Cardiac septum (tissue), 1 donor: ENCODE data around the gene PSMA2. TPM values are rescaled to one million over a fixed set of nuclear protein-coding genes. Genes with fewer than 3 reads are reported as not detected.

ENCODE experiments used
- DNase-seq: peaks from one replicate; pipeline ENCODE4 v3.0.0-alpha.2; 2020; ENCODE audit warnings: low spot score
- intact Hi-C: fragments of 100-400 bp; cut with DNase I; formaldehyde crosslinking; loops from one replicate; pipeline ENCODE4 v1.14.0; 2022
- total RNA-seq: library from RNA; stranded (reverse); fragmentation: NEBNext Ultra II Directional; extraction: Animal tissue kit (Norgen Biotek cat#: 25700); gene quantifications from one replicate; pipeline ENCODE4 v1.2.1, GENCODE V29; 2021
- donor health status: DM: no; HTN: no; CAD: no.

The PSMA2 gene
- total RNA-seq, 1 donor from 2014 or later, result 64.8 TPM

GRCh38 chr7:42945821-42946626 is 14.1 kb upstream of the PSMA2 start:
- no peak for DNase-seq
- intact Hi-C loops, result loop anchor here (10.0 kb wide), 2 partner anchors 169 to 779 kb away; partner anchors contain the start of genes COA1 and HECW1

DNA sequence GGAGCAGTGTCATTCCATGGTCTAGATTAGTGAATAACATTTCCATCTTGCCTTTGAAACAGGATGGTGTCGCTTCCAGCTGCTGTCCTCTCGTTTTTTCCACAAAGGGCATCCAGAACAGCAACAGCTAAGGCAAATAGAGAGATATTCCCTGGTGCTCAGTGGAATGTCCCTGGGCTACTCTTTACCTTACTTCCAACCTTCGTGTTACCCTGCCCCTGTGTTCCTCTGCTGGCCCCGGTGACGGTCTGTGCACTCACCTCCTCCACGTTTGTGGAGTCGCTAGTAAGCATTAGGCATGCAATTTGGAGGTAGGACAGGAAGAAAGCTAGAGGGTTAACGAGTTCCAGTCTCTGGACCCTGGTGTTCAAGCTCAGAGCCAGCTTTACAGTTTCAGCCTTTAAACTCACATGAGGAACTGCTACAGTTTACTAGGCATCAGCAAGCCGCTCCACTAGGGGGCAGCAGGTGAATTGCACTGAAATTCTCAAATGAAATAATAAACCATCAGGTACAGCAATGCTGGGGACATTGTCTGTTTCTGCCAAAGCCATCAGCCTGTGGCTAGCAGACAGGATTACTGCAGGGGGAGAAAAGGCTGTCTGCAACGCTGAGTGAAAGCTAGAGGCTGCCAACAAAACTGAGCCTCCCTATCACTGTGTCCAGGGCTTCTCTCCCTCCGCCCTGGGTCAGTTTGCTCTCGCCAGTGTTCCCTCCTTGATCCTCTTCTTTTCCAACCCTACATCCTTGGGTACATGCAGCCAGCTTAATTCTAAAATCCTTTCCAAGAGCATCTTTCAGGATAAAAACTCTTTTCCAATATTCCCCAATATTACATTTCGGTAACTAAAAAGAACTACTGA is 9.2 kb upstream of the PSMA2 start:
- intact Hi-C loops, result loop anchor here (1.0 to 10.0 kb wide), 4 partner anchors 174 to 784 kb away; partner anchors contain the start of genes COA1 and HECW1
- no peak for DNase-seq

GRCh38 chr7:42939457-42940240 is 7.7 kb upstream of the PSMA2 start:
- intact Hi-C loops, result loop anchor here (5.0 to 10.0 kb wide), 3 partner anchors 175 to 785 kb away; partner anchors contain the start of genes COA1 and HECW1
- no peak for DNase-seq

DNA sequence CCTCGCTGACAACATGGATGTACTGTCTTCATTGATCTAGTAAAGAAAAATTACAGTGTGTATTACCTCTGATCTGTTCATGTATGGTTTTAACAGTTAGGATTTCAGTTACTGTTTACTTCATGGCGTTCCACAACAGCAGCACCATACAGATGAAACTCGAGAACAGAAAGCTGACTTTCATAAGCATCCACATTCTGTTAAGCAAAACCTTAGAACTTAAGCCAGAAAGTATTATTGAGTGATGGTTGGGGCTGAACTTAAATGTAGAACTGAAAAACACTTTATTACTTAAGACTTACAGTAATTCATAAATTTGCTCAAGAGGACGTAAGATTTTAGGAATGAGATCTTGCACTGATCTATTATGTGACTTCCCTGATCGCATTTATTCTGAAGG is 3.9 kb upstream of the PSMA2 start:
- DNase-seq, result no peak
- intact Hi-C loops, result no loop called here

GRCh38 chr7:42934291-42934690 is 2.3 kb upstream of the PSMA2 start:
- intact Hi-C loops, result loop anchor here (5.0 kb wide), 1 partner anchor 38 kb away; no protein-coding TSS in a partner anchor

DNA sequence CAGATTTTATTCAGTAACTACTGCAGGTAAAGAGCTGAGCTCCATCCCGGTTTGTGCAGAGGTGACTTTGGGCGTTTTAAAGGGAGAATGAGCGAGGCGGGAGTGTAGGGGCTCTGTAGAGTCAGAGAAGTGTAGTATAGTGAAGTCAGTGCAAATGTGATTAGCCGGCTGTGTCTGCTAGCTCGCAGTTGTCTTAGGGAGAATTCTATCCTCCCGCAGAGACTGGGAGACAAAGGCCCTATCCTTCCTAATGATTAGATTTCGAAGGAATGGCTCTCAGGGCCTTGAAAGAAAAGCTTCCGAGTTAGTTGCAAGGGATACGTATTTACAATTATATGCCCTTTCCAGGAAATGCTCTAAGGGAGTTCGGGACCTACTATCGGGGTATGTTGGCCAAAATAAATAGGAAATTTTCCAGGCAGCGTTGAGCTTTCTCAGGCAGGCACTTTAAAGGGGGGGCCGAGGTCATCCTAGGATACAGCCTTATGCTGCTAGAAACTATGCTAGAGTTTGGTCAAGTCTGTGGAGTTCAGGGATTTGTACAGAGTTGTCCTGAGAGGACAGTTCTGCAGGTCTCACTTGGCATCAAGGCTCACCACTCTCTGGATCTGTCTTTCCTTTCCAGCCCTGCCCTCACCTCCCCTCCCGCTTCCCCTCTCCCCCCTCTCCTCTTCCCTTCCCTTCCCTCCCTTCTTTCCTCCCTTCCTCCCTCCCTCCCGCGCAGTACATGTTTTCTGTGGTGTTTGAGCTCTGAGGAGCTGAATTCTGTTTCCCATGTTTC is 1.0 kb upstream of the PSMA2 start:
- intact Hi-C loops, result loop anchor here (2.0 to 5.0 kb wide), 2 partner anchors 20 to 39 kb away; partner anchors contain the start of gene C7orf25
- no peak for DNase-seq

More at GRCh38 chr7:42934291-42934690, 2.3 kb upstream of the PSMA2 start:
- DNase-seq, result no peak

DNA sequence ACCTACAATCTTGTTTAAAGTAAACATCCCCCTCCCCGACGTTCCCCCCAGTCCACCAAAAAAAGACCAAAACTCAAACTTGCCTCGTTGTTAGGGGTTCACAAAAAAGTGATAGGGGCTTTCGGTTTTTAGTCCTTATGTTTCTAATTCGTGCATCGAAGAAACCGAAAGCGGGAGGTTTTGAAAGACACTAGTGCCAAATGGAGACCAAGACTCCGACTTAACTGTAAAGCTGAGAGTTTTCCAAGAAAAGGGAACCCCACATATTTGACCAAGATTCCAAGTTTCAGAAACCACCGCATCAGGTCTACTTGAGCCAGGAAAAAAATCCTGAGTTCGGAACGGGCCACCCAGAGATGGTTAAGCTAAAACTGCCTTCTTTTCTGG is 534 bp downstream of the PSMA2 start:
- intact Hi-C loops, result loop anchor here (5.0 kb wide), 1 partner anchor 41 kb away; no protein-coding TSS in a partner anchor
- DNase-seq, result no peak

DNA sequence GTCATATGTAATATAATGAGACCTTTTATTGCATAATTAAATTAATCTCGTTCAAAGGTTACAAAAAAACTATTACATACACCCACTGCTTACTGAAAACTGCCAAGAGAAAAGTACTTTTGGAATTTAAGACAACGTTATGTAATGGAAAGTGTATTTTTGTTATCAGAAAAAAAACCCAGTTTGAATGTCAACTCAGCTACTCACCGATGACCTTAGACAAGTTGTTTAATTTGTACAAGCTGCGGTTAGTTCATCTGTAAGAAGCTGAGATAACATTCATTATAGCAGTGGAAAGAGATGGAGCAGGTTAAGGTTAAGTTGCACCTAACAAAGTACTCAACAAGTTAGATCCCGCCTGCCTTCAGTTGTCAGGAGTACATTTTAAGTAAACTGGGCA is 1.1 kb downstream of the PSMA2 start:
- no peak for DNase-seq
- intact Hi-C loops, result loop anchor here (5.0 kb wide), 1 partner anchor 41 kb away; no protein-coding TSS in a partner anchor

DNA sequence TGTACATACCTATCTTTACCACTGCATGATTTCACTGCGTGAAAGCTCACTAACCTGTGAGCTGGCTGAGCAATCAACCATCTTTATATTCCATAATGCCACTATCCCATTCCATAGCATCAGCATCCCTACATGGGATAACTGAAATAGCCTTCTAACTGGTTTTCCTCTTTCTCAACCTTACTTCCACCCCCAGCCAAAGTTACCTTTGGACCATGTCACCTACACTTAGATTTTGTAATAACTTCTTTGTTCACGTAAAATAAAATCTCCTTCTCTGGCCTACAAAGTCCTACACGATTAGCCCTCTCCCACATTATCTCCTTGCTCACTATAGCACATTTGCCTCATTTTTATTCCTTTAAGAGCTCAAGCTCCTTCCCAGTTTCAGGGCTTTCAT is 2.5 kb downstream of the PSMA2 start:
- DNase-seq, result no peak
- intact Hi-C loops, result no loop called here

GRCh38 chr7:42928754-42929153 is 3.2 kb downstream of the PSMA2 start:
- DNase-seq, result no peak
- intact Hi-C loops, result no loop called here

DNA sequence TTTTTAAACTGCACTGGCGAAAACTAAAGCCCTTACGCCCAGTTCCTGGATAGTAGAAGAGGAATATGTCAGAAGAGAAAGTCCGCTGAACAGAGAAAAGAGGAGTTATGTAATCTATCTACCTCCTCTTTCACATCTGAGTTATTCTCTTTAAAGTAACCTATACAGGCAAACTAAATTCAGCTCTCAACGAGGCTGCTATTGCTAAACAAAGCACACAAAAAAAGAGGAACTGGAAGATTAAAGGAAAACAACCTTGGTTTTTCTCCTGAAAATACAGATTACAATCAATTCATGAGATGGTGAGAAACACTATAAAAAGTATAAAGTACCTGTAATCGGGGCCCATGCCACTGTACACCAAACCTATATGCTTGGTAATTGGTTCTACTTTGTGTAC is 5.8 kb downstream of the PSMA2 start:
- no peak for DNase-seq
- intact Hi-C loops, result no loop called here

DNA sequence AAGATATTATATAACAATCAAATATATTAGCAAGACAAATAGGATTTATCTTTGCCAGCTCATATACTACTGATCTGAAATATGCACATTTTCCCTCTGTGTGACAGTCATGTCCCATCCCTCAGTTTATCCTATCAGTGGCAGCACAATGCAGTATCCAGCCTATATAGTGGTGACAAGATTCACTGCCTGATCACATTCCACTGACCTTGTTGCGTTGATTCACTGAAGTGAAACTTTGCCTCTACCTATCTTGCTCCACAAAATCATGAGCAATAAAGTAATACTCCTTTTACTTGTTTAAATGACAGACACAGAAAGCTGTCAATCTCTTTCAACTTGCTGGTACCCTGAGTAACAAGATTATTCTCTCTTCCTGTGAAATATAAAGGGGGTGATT is 6.3 kb downstream of the PSMA2 start:
- intact Hi-C loops, result no loop called here
- DNase-seq, result no peak

DNA sequence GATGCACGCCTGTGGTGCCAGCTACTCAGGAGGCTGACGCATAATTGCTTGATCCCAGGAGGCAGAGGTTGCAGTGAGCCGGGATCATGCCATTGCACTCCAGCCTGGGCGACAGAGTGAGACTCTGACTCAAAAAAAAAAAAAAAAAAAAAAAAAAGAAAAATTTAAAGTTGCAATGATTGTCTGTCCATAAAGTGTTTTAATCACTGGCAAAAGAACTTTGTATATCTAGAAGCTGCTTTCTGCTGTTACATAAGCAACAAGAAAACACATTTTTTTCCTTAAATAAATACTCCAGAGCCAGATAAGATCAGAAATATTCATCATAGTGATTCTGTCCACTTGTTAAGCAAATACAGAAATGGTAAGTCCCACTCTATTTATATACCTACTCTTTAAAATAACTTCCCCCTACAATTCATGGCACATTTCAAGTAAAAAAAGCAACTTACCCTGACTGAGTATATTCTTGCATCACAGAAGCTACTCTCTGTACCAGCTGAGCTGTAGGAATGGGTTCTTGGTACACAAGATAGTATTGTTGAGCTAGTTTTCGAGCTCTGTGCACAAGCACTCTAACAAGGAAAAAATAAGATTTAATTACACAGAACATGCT is 7.6 kb downstream of the PSMA2 start:
- intact Hi-C loops, result no loop called here
- DNase-seq, result no peak

DNA sequence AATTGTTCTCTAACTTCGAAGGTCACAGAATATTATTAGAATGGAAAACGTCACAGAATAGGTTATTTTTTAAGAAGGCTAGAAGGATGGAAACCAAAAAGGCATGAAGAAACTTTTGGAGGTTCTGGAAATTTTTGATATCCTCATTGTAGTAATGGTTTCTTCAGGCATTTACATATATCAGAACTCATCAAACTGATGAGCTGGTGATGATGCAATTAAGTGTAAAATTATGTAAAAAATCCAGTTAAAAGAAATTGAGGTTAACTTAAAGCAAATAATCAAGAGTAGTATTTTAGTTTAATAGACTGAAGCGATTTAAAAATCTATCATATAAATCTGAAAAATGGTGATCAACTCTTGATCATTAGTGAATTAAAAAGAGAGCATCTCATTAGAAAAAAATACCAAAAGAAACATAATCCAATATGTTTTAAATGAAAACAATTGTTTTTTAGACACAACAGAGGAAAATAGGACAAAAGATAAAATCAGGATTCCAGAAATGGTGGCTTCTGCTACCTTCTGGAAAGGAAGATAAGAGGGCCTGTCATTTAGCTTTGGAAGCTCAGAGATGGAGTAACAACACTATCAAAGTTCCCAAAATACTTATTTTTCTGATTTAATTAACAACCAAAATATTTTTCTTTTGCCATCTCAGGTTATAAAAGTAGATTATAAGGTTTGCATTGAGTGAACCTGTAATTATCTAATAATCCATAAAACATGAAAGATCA is 9.8 kb downstream of the PSMA2 start:
- no peak for DNase-seq
- intact Hi-C loops, result no loop called here

GRCh38 chr7:42915356-42915755 is 16.6 kb downstream of the PSMA2 start:
- intact Hi-C loops, result no loop called here
- DNase-seq, result no peak

- no peak for DNase-seq
- intact Hi-C loops, result no loop called here
These were observed 17.4 kb downstream of the PSMA2 start for GRCh38 chr7:42914421-42915045.

- DNase-seq, result no peak
- intact Hi-C loops, result no loop called here
These were observed 18.0 kb downstream of the PSMA2 start for GRCh38 chr7:42914009-42914408.
